ENCODE results near the gene FGF22. TPM values are rescaled to one million over a fixed set of nuclear protein-coding genes. Genes with fewer than 3 reads are reported as not detected.
"Not testable (repeated sequence)": the region's sequence is repeated elsewhere in the genome, so short reads cannot be mapped to it uniquely, and the experiment has no call there.

Gene FGF22
- total RNA-seq, 1 donor from 2014 or later, result under 0.01 TPM

- DNase-seq (ENCODE audit: low spot score in 2 of 2), result no peak
- FAIRE-seq, result no peak
These were observed 13.7 kb downstream of the FGF22 start for GRCh38 chr19:653425-653824.

- FAIRE-seq (no peak), DNase-seq (ENCODE audit: low spot score in 2 of 2) (no peak)
These were observed 16.0 kb downstream of the FGF22 start for GRCh38 chr19:655691-656090.

GRCh38 chr19:656751-657559, 17.3 kb downstream of the FGF22 start:
- DNase-seq (ENCODE audit: low spot score in 2 of 2) (no peak), FAIRE-seq (no peak)

- DNase-seq (ENCODE audit: low spot score in 2 of 2) (no peak), FAIRE-seq (no peak)
These were observed 17.9 kb downstream of the FGF22 start for GRCh38 chr19:657611-658010.

- no peak for DNase-seq (ENCODE audit: low spot score in 2 of 2)
- FAIRE-seq, result no peak
These were observed 18.6 kb downstream of the FGF22 start for GRCh38 chr19:658059-658839.

- DNase-seq (ENCODE audit: low spot score in 2 of 2) (no peak), FAIRE-seq (no peak)
These were observed 19.5 kb downstream of the FGF22 start for GRCh38 chr19:658916-659839.

- FAIRE-seq (no peak), DNase-seq (ENCODE audit: low spot score in 2 of 2) (no peak)
These were observed 21.2 kb downstream of the FGF22 start for GRCh38 chr19:660793-661426.

GRCh38 chr19:661427-662196, 21.9 kb downstream of the FGF22 start:
- no peak for FAIRE-seq
- no peak for DNase-seq (ENCODE audit: low spot score in 2 of 2)

- no peak for FAIRE-seq
- DNase-seq (ENCODE audit: low spot score in 2 of 2), result no peak
These were observed 22.7 kb downstream of the FGF22 start for GRCh38 chr19:662207-662961.

GRCh38 chr19:662962-663681, 23.4 kb downstream of the FGF22 start, which contains the start of gene RNF126:
TSS of gene RNF126 (minus strand) at chr19:663214. CDS start at chr19:663121, 93 bp downstream.
- peak; percentile 99 for DNase-seq (ENCODE audit: low spot score in 2 of 2)
- FAIRE-seq, result no peak

- DNase-seq (ENCODE audit: low spot score in 2 of 2) (no peak), FAIRE-seq (no peak)
These were observed 24.0 kb downstream of the FGF22 start for GRCh38 chr19:663682-664117.

GRCh38 chr19:664913-665443, 25.3 kb downstream of the FGF22 start:
- DNase-seq (ENCODE audit: low spot score in 2 of 2), result peak; percentile 90 to 93
- FAIRE-seq, result no peak

- DNase-seq (ENCODE audit: low spot score in 2 of 2); FAIRE-seq: not testable (repeated sequence)
These were observed 27.4 kb downstream of the FGF22 start for GRCh38 chr19:666985-667573.

- FAIRE-seq; DNase-seq (ENCODE audit: low spot score in 2 of 2): not testable (repeated sequence)
These were observed 29.2 kb downstream of the FGF22 start for GRCh38 chr19:668675-669434.

- FAIRE-seq (no peak), DNase-seq (ENCODE audit: low spot score in 2 of 2) (no peak)
These were observed 31.0 kb downstream of the FGF22 start for GRCh38 chr19:670609-671075.

Measured in frontal cortex (tissue), 4 donors.